ENCODE results near the gene IRF2.

Gene IRF2

DNA sequence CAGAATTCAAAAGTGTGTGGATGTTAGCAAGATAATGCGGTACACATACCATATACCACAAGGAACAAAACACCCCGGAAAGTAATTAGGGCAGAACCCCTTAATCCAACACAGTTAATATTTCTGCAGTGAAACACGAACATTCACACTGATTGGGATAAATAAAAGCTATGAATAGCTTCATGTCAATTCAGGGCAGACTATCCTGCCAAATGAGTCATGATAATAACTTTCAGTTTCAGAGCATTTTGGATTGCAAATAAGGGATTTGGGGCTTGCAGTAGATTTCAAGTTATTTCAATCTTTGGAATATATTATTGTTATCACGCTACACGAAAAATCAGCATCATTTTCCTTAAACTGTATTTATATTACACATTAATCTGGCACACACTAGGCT lies 24.3 kb downstream of the IRF2 start:
- DNase-seq: no peak

DNA sequence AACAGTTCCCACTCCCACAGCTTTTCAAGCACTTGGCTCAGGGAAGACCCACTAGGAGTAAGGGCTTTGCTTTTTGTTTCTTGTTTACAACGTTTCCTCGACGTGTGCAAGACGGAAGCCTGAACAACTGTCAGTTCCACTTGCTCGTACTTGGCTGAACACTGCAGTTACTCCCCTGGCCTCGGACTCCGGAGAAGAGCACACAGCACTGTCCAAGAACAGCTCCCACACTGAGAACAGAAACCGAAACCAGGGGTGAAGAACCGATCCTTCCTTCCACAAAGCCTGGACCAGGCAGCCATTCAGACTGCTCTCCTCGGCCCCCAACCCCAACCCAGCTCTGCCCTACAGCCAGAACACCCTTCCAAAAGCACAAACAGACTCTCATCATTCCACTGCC lies 25.5 kb downstream of the IRF2 start:
- DNase-seq: no peak

DNA sequence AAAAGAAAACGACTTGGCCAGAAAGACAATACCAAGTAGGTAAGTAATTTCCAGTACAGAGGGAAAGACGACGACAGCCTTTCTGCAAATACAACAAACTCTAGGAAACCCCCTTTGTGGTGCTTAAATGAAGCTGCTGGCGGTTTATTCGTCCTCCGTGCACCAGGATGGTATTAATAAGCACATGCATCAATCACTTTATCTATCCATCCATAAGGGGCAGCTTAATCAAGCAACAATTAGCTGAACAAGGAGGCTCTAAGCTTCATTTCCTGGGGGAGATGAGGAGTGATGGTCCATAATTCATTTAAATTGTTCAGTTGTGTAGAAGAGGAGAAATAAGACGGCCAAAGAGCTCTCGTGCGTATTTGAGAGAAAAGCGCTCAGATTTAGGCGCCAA lies 26.2 kb downstream of the IRF2 start:
- no peak for DNase-seq

DNA sequence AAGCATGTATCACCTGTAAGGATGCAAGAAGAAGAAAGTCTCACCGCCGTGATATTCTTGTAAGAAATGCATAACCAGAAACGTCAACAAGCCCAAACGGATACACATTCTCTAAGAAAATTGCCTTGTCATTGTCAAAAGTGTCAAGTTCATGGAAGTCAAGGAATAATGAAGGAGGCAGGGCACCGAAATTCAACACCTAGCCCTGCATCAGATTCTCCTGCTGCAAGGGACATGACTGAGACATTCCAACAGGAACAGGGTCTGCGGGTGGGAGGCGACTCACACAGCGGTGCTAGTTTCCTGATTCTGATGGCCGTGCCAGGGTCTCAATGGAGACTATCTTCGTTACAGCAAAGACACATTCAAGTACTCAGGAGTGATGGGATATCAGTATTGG lies 26.7 kb downstream of the IRF2 start:
- DNase-seq: no peak

DNA sequence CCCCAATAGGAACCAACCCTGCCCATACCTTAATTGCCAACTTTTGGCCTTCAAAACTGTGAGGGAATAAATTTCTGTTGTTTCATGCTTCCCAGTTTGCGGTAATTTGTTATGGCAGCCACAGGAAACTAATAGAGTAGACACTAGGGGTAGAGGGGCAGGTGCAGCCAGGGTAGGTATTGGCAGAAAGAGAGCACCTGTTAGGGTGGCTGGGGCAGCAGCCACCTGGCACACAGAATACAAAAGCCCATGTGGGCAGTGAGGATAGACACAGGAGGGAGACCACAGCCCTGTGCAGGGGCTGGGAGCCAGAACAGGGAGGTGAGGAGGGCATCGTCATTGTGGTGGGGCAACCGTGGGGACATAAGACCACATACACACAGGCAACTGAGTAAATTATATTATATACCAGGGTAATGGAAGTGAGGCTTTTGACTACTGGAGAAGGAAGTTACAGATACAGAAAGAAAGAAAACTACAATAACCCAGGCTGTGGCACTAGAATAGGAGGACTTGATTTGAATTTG lies 28.2 kb downstream of the IRF2 start:
- peak in 1 of 3 experiments; percentile 27 for DNase-seq

DNA sequence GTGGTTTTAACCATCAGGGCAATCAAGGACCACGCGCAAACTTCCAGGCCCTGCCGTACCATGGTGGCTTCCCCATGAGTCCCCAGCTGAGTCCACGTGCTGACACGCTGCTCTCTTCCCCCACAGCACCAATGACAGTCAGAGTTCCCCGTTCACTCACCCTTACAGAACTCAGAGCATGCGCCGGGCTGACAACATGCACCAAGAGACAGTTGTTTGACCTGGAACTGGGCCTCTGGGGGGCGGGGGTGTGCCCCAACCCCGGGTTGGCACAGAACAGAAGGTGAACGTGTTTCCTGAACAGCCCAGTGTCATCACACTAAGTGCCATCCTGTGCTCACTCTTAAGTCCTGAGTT lies 29.4 kb downstream of the IRF2 start:
- no peak for DNase-seq

DNA sequence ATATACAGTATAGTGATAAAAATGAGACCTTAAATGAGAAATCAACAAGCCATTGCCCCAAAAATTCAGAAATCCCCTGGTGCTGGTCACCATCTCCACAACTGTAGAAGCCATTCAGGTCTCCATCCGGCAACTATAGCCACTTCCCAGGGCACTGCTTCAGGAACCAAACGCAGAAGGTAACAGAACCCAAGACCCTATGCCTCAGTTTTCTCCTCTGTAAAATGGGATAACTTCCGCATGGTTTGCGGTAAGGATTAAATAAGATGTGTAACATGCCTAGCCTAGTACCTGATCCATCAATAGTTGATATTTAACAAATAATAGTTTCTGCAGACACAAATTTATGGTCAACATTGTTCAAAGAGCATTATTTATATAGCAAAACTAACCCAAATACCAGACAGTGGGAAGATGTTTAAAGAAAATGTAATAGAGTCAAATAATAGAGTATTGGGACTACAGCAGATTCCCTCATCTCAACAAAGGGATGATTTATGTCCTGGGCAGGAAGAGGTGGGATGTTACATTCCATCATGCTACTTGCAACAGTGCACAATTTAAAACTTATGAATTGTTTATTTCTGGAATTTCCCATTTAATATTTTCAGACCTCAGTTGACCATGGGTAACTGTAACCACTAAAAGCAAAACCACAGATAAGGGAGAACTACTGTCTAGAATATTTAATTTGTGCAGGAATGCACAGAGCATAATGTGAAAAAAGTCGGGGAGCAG lies 30.0 kb downstream of the IRF2 start:
- DNase-seq: no peak

DNA sequence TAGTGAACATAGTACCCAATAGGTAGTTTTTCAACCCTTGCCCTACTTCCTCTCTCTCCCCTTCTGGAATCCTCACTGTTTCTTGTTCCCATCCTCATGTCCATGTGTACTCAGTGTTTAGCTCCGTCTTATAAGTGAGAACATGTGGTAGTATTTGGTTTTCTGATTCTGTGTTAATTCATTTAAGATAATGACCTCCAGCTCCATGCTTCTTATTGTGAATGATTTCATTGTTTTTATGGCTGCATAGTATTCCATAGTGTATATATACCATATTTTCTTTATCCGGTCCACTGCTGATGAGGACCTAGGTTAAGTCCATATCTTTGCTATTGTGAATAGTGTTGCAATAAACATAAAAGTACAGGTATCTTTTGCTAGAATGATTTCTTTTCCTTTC lies 31.0 kb downstream of the IRF2 start:
- DNase-seq: no peak

DNA sequence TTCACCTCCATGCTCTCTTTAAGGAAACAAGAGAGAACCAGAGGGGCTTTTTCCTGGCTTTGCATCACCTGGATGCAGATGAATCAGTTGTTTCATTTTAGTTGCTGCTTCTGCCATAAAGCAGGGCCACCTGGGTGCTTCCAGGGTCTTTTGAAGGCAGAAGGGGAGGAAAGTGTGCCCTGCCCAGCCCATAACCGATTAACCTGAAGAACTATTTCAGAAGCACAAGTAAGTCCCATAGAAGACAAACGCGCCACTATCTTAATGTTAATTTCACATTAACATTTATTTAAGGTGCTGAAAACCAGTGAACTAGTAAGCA lies 32.1 kb downstream of the IRF2 start:
- DNase-seq: no peak

DNA sequence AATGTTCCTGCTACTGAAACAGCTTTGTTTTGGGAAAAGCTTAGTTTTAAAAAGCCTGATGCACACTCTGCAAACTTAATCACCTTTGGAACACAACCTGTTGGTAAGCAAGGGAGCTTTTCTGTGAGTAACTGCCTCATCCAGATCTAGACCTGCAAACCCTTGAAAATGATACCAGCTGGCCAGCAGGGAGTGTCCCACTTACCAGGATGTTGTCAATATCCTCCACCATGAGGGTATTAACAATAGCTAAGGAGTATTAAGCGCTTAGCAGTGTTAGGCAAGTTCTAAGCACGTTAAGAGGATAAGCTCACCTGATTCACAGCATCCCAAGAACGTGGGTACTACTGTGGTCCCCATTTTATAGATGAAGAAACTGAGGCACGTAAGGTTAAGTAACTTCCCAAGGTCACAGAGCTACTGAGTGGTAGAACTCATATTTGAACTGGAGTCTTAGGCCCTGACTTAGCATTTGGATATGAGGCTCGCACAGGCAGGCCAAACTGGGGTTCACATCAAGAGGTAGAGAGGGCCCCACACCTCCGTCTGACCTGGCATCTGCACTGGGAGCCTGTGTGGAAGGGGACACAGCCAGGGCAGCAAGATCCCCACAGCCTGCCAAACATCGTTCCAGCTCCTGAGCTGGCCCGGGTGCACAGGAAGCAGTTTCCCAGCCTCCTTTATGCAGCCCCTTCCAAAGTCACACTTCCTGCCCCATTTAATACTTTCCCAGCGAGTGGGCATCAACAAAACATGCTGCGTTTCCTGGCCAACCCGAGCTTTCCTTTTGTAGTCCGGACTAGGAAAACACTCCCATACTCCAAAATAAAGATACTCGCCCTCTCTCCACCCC lies 32.7 kb downstream of the IRF2 start:
- DNase-seq: no peak

DNA sequence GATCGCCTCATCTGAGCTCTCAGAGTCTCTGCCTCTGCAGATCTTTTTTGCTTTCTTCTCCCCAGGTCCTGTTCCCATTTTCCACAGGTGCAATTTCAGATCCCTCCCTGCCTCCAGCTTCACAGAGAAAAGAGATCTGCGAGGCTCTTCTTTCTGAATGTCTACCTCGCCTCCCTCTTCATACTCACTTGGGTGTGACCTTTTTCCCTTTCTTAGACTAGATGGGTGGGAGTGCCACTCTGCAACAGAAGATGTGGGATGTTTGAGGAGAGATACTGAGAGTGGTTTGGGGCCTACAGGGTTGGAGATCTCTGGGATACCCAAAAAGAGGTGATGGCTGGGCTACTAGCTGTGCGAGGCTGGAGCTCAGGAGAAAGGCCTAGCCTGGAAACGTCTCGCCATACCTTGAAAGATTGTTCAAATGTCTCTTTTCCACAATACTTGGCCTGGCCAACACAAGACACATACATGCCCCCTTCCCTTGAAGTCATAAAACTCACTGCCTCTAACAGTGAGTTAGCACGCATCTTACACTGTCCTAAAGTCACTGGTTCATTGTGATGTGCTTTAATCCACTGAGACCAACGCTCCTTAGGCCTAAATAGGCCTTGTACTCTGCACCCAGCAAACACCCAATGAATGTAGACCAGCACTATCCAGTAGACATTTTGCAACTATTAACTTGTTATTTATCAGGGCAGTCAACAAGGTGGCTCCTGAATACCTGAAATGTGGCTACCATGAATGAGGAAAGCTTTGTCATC lies 33.6 kb downstream of the IRF2 start:
- DNase-seq: no peak

DNA sequence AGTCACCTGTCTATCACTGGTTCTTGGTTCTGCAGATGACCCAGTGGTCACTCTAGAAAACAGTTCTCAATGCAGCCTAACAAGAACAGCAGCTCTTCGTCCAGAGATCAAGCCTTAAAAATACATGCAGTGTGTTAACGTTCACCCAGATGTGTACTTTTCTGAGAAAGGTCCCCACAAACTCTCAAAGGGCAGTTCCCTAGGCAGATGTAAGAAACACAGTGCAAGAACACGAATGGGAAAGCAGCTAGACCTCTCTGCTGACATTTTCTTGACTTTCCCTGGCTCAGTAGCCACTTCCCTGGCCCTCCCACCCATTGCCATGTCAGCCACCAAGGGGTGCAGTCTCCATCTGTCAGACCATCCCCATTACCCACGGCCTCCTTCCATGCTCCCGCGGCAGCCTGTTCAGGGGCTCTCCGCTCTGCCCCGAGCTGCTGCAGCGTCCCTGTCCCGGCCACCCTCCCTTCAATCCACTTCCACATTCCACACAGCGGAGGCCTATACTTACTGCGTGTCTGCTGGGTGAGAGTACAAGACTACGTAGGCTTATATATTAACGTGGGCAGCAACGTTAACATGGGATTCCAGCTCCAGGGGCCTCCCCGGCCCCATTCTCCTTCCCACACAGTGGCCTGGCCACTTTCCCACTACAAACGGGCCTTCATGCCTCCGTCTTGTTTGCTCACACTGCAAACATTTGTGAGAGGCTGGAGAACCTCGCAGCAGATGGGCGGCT lies 34.3 kb downstream of the IRF2 start:
- DNase-seq: no peak

DNA sequence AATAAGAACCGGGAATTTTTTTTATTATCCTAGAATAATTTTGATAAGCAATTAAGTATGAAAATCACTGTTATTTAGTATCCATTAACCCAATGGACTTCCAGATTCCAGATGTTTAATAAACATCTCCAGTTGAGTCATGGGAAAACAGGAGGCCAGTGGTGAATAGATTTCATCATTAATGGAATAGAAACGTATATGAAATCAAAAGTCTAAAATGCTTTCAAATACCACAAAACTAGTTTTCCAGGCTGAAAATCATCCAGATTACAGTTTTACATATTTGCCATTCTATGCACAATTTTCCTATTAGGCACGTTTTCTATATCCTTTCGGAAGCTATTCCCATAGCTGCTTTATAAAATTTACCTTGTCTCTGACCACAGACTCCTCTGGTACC lies 35.0 kb downstream of the IRF2 start:
- no peak for DNase-seq

DNA sequence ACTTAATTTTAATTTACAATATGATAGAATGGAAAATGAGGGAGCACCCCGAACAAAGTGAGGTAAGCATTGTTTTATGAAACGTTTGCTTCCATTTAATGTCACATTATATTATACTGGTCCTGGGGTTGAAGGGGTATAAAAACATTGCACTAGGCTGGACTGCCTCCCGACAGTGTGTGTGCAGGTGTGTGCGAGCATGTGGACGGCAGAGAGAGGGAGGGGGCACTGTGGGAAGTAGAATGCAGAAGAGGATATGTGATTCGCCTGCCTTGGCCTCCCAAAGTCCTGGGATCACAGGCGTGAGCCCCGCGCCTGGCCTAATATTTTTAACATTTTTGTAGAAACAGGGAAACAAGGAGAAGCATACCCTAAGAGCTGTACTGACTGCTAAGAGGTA lies 36.0 kb downstream of the IRF2 start:
- peak; percentile 18 to 62 (median 43) for DNase-seq

DNA sequence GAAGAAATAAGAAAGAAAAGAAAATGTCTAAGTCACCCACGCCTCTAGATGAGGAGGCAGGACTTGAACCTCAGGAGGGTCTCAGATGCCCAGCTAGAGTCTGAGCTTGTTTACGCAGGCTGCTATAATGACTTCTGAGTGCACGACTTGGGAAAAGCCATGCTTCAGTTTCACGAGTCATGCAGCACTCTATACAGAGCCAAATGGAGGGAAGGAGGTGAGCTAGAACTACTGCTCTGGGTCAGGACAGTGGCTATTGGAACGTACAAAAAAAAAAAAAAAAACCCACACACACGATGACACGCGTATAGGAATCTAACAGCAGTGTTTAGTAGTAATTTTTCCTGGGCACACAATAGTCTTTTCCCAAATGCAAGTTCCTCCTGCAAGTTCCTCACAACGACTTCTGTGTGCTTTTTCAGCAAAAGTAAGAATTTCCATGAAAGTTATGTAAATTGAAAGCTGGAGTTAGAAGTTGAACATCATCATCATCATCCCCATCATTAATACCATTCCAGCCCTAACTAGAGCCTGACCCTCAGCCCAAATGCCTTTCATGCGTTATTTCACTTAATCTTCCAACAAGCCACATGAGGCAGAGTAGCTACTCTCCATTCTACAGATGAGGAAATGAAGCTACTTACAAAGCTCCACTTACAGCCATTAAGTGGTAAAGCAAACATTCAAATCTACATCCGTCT lies 36.6 kb downstream of the IRF2 start:
- DNase-seq: peak in 2 of 3 experiments; percentile 57 to 65

DNA sequence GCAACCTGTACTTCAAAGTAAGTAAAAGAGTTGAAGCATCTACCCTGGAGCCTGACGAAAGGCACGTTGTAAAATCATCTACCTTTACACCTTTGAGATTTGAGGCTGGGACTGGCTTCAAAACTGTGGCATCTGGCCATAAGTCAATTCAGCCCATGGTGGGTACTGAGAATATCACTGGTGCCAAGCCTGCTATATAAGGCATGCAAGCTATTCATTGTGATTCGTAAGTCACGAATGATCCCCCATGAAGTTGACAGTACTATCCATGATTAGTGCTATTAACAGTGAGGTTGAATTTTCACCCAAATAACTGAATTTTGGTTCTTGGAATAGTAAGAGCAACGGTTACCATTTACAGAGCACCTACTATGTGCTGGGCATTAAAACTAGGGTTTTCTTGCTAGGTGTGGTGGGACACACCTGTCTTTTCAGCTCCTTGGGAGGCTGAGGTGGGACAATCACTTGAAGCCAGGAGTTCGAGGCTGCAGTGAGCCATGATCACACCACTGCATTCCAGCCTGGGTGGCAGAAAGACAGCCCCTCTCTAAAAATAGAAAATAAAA lies 39.8 kb downstream of the IRF2 start:
- no peak for DNase-seq

DNA sequence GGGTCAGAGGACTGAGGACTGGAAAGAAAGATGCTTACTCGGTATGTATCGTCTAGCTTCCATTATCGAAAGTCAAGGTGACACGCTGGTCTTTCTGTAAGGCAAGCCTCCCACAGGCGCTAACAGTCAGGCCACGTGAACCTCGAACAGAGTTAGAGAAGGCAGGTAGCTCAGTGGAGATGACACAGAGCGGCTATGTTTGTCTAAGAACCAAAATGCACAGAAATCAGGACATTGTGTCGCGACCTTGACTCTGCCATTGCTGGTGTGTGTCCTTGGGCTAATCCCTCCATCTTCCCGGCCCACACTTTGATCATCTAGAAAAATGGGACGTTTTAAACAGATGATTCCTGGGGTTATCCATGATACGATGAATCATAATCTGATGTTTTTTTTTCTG lies 40.3 kb downstream of the IRF2 start:
- DNase-seq: no peak

DNA sequence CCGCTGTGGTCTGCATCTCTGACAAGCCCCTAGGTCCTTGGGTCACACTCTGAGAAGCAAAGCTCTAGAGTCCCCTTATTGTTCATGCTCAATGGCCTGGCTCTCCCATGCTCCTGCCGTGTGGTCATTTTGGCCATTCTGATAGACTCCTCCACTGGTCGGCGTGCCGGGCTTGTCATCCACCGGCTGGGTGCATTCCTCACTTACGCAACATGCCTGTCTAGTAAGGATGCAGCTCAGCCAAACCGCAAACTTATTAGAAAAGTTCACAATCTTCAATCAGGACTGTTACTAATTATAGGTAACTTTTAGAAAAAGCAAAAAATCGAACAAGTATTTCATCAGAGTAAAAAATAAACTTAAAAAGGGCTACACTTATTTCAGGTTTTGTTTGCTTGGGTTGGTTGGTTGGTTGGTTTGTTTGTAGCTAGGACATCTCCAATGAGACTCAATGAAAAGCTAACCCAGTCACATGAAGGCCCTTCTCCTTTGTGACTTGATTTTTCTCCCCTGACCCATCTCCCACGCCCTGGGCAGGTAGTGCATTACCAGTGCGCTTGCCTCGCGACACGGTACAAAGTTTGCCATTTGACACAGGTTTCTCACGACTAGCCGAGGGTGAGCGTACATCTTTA lies 41.0 kb downstream of the IRF2 start:
- no peak for DNase-seq

DNA sequence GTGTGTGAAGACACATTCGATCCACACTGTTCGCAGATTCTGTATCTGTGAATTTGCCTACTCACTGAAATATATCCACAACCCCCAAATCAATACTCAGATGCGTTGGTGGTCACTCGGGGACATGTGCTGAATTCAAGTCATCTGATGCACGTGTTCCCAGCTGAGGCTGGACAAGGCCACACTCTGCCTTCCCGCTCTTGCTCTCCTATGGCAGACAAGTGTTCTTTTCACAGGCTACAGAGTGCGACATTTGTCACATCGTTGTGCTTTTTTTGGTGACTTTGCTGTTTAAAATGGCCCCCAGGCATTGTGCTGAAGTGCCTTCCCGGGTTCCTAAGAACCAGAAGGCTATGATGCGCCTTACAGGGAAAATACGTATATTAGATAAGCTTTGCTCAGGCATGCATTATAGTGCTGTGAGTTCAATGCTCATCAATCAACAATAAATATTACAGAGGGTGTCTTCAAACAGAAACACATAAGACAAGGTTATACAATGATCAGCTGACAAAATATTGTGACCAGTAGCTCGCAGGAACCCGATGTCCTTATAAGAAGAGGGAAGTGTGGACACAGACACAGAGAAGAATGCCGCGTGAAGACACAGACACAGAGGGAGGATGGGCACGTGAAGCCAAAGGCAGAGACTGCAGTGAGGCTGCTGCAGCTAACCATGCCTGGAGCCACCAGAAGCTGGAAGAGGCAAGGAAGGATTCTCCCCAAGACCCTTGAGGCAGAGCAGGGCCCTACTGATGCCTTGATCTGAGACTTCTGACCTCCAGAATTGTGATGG lies 42.0 kb downstream of the IRF2 start:
- no peak for DNase-seq

DNA sequence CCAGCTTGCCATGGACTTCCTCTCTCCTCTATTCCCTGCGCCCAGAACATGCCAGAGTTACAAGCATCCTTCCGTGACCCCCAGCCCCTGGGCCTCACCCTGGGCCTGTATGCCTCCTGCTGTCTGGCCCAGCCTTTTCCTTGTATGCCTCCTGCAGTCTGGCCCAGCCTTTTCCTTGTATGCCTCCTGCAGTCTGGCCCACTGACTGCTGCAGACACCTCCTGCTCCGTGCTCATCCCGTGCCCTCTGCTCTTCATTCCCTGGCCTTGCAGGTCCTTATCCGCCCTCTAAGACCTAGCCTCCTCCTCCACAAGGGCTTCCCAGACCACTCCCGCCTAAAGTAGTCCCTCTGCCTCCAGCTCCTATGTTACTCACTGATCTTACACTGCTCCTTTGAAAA lies 44.2 kb downstream of the IRF2 start:
- DNase-seq: no peak

DNA sequence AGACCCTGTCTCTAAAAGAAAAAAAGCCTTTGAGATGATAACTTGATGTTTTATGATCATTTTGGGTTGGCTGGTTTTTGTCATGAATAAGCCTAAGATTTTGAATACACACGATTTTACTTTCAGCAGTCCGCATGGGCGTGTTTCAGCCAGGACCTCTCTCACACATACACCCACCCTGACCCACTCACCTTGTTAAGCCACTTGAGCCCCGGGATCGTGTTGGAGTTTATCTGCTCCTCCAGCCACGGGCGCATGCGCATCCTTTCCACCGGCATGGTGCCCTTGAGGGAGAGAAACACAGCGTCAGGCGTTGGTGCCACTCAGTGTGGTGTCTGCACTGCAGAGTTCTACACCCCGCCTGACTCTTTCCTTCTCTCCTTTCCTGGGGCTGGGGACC lies 45.6 kb downstream of the IRF2 start:
- DNase-seq: no peak
